Endothelial cell (in vitro differentiated cells): Measurements from ENCODE around the gene SLC6A5. TPM values are rescaled to one million over a fixed set of nuclear protein-coding genes. Genes with fewer than 3 reads are reported as not detected.
A peak's percentile ranks its signal among the peaks of the same experiment; 100 is the strongest.

Source experiments
- DNase-seq: peaks from one replicate; pipeline ENCODE4 v3.0.0; 2021; ENCODE audit warnings: low spot score
- H3K27ac Mint-ChIP-seq: one replicate; pipeline ENCODE4 v1.8.0; 2021; ENCODE audit warnings: mixed read lengths, inconsistent platforms; ENCODE audit not compliant: unreplicated experiment
- H3K27me3 Mint-ChIP-seq: one replicate; pipeline ENCODE4 v1.8.0; 2021; ENCODE audit warnings: mild to moderate bottlenecking, moderate library complexity, mixed read lengths, inconsistent platforms; ENCODE audit not compliant: unreplicated experiment
- H3K36me3 Mint-ChIP-seq: one replicate; pipeline ENCODE4 v1.8.0; 2021; ENCODE audit warnings: mild to moderate bottlenecking, low read depth, mixed read lengths, inconsistent platforms; ENCODE audit not compliant: unreplicated experiment
- H3K4me1 Mint-ChIP-seq: one replicate; pipeline ENCODE4 v1.8.0; 2021; ENCODE audit warnings: mild to moderate bottlenecking, mixed read lengths, inconsistent platforms; ENCODE audit not compliant: unreplicated experiment
- H3K4me3 Mint-ChIP-seq: one replicate; pipeline ENCODE4 v1.8.0; 2021; ENCODE audit warnings: mild to moderate bottlenecking, mixed read lengths, inconsistent platforms; ENCODE audit not compliant: unreplicated experiment
- H3K9me3 Mint-ChIP-seq: one replicate; pipeline ENCODE4 v1.8.0; 2021; ENCODE audit warnings: mixed read lengths, inconsistent platforms; ENCODE audit not compliant: unreplicated experiment
- CTCF ChIP-seq: fragments of 200-600 bp; sonication (generic); IDR thresholded peaks from one replicate; pipeline ENCODE4 v1.5.0; 2021; ENCODE audit warnings: antibody characterized with exemption; ENCODE audit not compliant: unreplicated experiment
- total RNA-seq: library from RNA; stranded (reverse); fragmentation: NEBNext Ultra II Directional; extraction: Animal tissue kit (Norgen Biotek cat#: 25700); gene quantifications from one replicate; pipeline ENCODE4 v1.2.1, GENCODE V29; 2021; ENCODE audit not compliant: unreplicated experiment

Gene SLC6A5
- total RNA-seq, 1 donor from 2014 or later = not detected

GRCh38 chr11:20670932-20671403 lies 71.6 kb downstream of the SLC6A5 start:
- Mint-ChIP-seq H3K27me3 (peaks cover 20% of the 10 kb centered on the region), H3K4me3 (peak overlapping the region; percentile 78), H3K27ac (no peak overlapping the region), H3K4me1 (peaks cover 18% of the 10 kb centered on the region), H3K36me3 (peaks cover 4% of the 10 kb centered on the region), H3K9me3 (no peaks in the 10 kb centered on the region)
- TF ChIP-seq CTCF = no peak
- peak; percentile 18 for DNase-seq

GRCh38 chr11:20671856-20672546 lies 72.6 kb downstream of the SLC6A5 start:
- no peak overlapping the region for H3K4me3 Mint-ChIP-seq
- no peak overlapping the region for H3K27ac Mint-ChIP-seq
- H3K9me3 Mint-ChIP-seq = no peaks in the 10 kb centered on the region
- peaks cover 25% of the 10 kb centered on the region for H3K4me1 Mint-ChIP-seq
- H3K27me3 Mint-ChIP-seq = peaks cover 19% of the 10 kb centered on the region
- DNase-seq = no peak
- TF ChIP-seq CTCF = no peak
- H3K36me3 Mint-ChIP-seq = peaks cover 4% of the 10 kb centered on the region

GRCh38 chr11:20672575-20672974 lies 73.2 kb downstream of the SLC6A5 start:
- DNase-seq = no peak
- H3K4me1 Mint-ChIP-seq = peaks cover 25% of the 10 kb centered on the region
- no peak overlapping the region for H3K27ac Mint-ChIP-seq
- H3K36me3 Mint-ChIP-seq = peaks cover 4% of the 10 kb centered on the region
- H3K9me3 Mint-ChIP-seq = no peaks in the 10 kb centered on the region
- H3K4me3 Mint-ChIP-seq = no peak overlapping the region
- H3K27me3 Mint-ChIP-seq = peaks cover 19% of the 10 kb centered on the region
- TF ChIP-seq CTCF = peak; percentile 51

GRCh38 chr11:20676658-20677057 lies 77.2 kb downstream of the SLC6A5 start:
- no peak for TF ChIP-seq CTCF
- Mint-ChIP-seq H3K36me3 (no peaks in the 10 kb centered on the region), H3K27me3 (no peaks in the 10 kb centered on the region), H3K9me3 (no peaks in the 10 kb centered on the region), H3K4me3 (no peak overlapping the region), H3K27ac (no peak overlapping the region), H3K4me1 (peaks cover 9% of the 10 kb centered on the region)
- DNase-seq = no peak

DNA sequence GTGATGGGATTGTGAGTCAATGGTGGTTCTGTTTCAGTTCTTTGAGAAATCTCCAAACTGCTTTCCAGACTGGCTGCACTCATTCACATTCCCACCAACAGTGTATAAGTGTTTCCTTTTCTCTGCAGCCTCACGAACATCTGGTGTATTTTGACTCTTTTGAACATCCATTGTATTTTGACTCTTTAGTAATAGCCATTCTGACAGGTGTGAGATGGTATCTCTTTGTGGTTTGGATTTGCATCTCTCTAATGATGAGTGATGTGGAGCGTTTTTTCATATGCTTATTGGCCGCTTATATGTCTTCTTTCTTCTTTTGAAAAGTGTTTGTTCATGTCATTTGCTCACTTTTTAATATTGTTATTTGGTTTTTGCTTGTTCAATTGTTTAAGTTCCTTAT lies 89.4 kb downstream of the SLC6A5 start:
- no peak for DNase-seq
- Mint-ChIP-seq H3K4me1 (no peaks in the 10 kb centered on the region), H3K27me3 (peaks cover 2% of the 10 kb centered on the region), H3K4me3 (no peak overlapping the region), H3K9me3 (no peaks in the 10 kb centered on the region), H3K36me3 (no peaks in the 10 kb centered on the region), H3K27ac (no peak overlapping the region)
- TF ChIP-seq CTCF = no peak
